ENCODE results near the gene DCST2.
"Not testable (repeated sequence)": the region's sequence is repeated elsewhere in the genome, so short reads cannot be mapped to it uniquely, and the experiment has no call there.

The DCST2 gene

GRCh38 chr1:155000726-155001424, 32.7 kb downstream of the DCST2 start:
- peak; percentile 66 to 81 (median 79) for DNase-seq (ENCODE audit: low read depth in 2 of 3, low spot score in 2 of 3)

GRCh38 chr1:155000411-155000725, 33.2 kb downstream of the DCST2 start:
- no peak for DNase-seq (ENCODE audit: low read depth in 2 of 3, low spot score in 2 of 3)

- peak in 2 of 3 experiments; percentile 46 to 67 for DNase-seq (ENCODE audit: low read depth in 2 of 3, low spot score in 2 of 3)
Measured at GRCh38 chr1:154999571-155000410, 33.8 kb downstream of the DCST2 start.

- peak; percentile 65 to 76 (median 70) for DNase-seq (ENCODE audit: low read depth in 2 of 3, low spot score in 2 of 3)
Measured at GRCh38 chr1:154998818-154999570, 34.6 kb downstream of the DCST2 start.

- no peak for DNase-seq (ENCODE audit: low read depth in 2 of 3, low spot score in 2 of 3)
Measured at GRCh38 chr1:154998201-154998780, 35.3 kb downstream of the DCST2 start.

GRCh38 chr1:154996966-154997701, 36.4 kb downstream of the DCST2 start:
- no peak for DNase-seq (ENCODE audit: low read depth in 2 of 3, low spot score in 2 of 3)

GRCh38 chr1:154995301-154995983, 38.1 kb downstream of the DCST2 start:
- not testable (repeated sequence) for DNase-seq (ENCODE audit: low read depth in 2 of 3, low spot score in 2 of 3)

GRCh38 chr1:154994591-154994990, 39.0 kb downstream of the DCST2 start:
- DNase-seq (ENCODE audit: low read depth in 2 of 3, low spot score in 2 of 3), result no peak

- no peak for DNase-seq (ENCODE audit: low read depth in 2 of 3, low spot score in 2 of 3)
Measured at GRCh38 chr1:154994269-154994587, 39.4 kb downstream of the DCST2 start.

- DNase-seq (ENCODE audit: low read depth in 2 of 3, low spot score in 2 of 3), result no peak
Measured at GRCh38 chr1:154993572-154994268, 39.9 kb downstream of the DCST2 start, which contains the start of gene LENEP. Gene LENEP (plus strand): TSS chr1:154993586. CDS start chr1:154993608, 22 bp downstream.

- DNase-seq (ENCODE audit: low read depth in 2 of 3, low spot score in 2 of 3), result no peak
Measured at GRCh38 chr1:154992721-154993571, 40.6 kb downstream of the DCST2 start.

- no peak for DNase-seq (ENCODE audit: low read depth in 2 of 3, low spot score in 2 of 3)
Measured at GRCh38 chr1:154990276-154990675, 43.3 kb downstream of the DCST2 start.

GRCh38 chr1:154989195-154989860, 44.3 kb downstream of the DCST2 start:
- DNase-seq (ENCODE audit: low read depth in 2 of 3, low spot score in 2 of 3), result no peak

- DNase-seq (ENCODE audit: low read depth in 2 of 3, low spot score in 2 of 3), result no peak
Measured at GRCh38 chr1:154988058-154988954, 45.3 kb downstream of the DCST2 start.

GRCh38 chr1:154987326-154987725, 46.3 kb downstream of the DCST2 start:
- DNase-seq (ENCODE audit: low read depth in 2 of 3, low spot score in 2 of 3), result no peak

- DNase-seq (ENCODE audit: low read depth in 2 of 3, low spot score in 2 of 3), result not testable (repeated sequence)
Measured at GRCh38 chr1:154986736-154987135, 46.8 kb downstream of the DCST2 start.
